Stimulated activated effector memory CD8-positive, alpha-beta T cell treated with anti-CD3 and anti-CD28 coated beads, Interleukin-12 subunit alpha, Interleukin-12 subunit beta, amount 100 ng/mL, for 72 hours (primary cell): ENCODE results near the gene MIPEP.

ENCODE experiments used
- ATAC-seq: fragments of 150-1000 bp; cut with Tn5 transposase; 2 replicates; pipeline ENCODE4 v1.10.0; 2021
- DNase-seq, 2 donors: peaks; one replicate each; pipeline ENCODE4 v3.0.0; 2021 to 2022; ENCODE audit warnings: low spot score in 2 of 2
- H3K27ac Mint-ChIP-seq: one replicate; pipeline ENCODE4 v1.8.0; 2022; ENCODE audit warnings: mild to moderate bottlenecking, mixed read lengths
- H3K36me3 Mint-ChIP-seq: one replicate; pipeline ENCODE4 v1.8.0; 2022; ENCODE audit warnings: mild to moderate bottlenecking, mixed read lengths
- H3K4me1 Mint-ChIP-seq: one replicate; pipeline ENCODE4 v1.8.0; 2022; ENCODE audit warnings: mixed read lengths
- H3K4me3 Mint-ChIP-seq: one replicate; pipeline ENCODE4 v1.8.0; 2022; ENCODE audit warnings: mild to moderate bottlenecking, mixed read lengths
- H3K9me3 Mint-ChIP-seq: one replicate; pipeline ENCODE4 v1.8.0; 2022; ENCODE audit warnings: mixed read lengths

Gene MIPEP

DNA sequence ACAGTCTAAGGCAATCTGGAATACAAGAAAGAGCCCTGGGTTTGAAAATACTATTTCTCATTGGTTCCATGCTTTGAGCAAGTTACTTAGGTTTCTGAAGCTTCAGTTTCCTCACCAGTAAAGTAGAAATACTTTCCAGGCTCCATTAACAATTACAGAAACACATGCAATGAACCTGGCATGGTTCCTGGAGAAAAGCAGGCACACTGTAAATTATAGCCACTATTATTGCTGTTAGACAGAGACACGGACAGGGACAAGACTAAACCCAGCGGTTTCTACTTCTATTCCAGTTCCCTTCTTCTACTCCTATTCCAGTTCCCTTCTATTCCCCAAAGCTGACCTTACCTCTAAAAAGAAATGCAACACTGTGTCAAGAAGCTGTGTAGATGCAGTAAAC is 41.2 kb downstream of the MIPEP start:
- H3K36me3 Mint-ChIP-seq, result peaks cover 5% of the 10 kb centered on the region
- no peak for ATAC-seq
- H3K27ac Mint-ChIP-seq, result peak overlapping the region; percentile 9
- peaks cover 9% of the 10 kb centered on the region for H3K4me1 Mint-ChIP-seq
- H3K4me3 Mint-ChIP-seq, result no peak overlapping the region
- H3K9me3 Mint-ChIP-seq, result no peaks in the 10 kb centered on the region
- no peak for DNase-seq

DNA sequence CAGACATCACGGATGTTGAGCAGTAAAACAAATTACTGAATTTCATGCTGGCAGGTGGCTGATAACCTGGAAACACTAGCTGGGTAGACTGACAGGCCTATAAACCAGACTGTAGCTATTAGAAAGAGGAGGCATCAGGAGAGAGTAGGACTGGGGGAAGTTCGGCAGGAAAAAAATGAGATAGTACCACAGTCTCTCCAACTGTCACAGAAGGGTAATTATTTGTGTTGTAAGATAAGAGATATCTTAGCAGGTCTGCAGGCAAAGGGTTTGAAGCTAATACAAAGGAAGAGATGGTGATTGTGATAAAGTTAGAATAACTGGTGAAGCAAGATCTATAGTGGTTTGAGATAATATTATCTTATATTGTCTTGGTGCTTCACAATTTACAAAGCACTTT is 41.7 kb downstream of the MIPEP start:
- H3K36me3 Mint-ChIP-seq, result peaks cover 5% of the 10 kb centered on the region
- no peak for ATAC-seq
- no peak for DNase-seq
- no peak overlapping the region for H3K4me3 Mint-ChIP-seq
- H3K9me3 Mint-ChIP-seq, result no peaks in the 10 kb centered on the region
- H3K27ac Mint-ChIP-seq, result no peak overlapping the region
- peaks cover 9% of the 10 kb centered on the region for H3K4me1 Mint-ChIP-seq

DNA sequence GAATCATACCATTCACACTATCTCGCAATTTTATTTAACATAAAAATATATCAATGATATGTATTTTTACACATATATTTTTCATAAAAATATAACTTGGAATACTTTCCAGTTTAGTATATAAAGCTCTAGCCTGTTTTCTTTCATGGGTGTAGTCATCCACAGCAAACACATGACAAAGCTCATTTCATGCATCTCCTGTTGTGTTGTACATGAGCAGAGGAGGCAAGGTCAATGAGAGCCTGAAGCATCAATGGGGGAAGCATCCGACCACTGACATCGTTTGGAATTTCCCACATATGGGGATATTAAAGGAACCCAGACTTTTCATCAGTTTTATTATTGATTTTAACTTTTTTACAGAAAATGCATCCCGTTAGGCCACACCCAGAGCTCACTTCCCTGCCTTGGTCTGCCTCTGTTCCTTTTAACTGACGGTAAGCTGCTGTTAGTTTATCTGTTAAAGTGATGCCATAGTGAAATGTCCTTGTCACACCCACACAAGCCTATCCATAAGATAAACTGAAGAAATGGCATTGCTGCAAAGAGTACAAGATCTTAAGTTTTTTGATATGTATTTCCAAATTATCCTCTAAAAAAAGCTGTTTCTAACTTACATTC is 44.0 kb downstream of the MIPEP start:
- H3K27ac Mint-ChIP-seq, result no peak overlapping the region
- peaks cover 9% of the 10 kb centered on the region for H3K4me1 Mint-ChIP-seq
- H3K36me3 Mint-ChIP-seq, result peaks cover 5% of the 10 kb centered on the region
- ATAC-seq, result no peak
- H3K4me3 Mint-ChIP-seq, result no peak overlapping the region
- DNase-seq, result no peak
- no peaks in the 10 kb centered on the region for H3K9me3 Mint-ChIP-seq

DNA sequence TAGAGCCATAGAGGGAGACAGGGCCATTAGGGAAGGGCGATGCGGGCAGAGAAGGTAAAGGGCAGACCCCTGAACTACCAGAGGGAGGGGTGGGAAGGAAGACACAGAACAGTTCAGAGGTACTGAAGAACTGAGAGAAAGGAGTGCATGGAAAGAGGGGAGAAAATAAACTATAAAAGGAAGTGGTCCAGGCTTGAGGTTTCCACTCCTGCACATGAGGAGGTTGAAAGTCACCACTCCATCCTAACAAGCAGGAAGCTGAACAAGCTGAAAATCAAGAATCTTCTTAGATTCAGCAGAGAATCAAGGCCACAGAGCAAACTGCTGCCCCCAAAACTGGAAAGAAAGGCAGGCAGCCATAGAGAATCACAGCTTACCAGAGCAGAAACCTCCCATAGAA is 45.1 kb downstream of the MIPEP start:
- DNase-seq, result no peak
- peak overlapping the region; percentile 20 for H3K27ac Mint-ChIP-seq
- H3K9me3 Mint-ChIP-seq, result no peaks in the 10 kb centered on the region
- no peak for ATAC-seq
- no peak overlapping the region for H3K4me3 Mint-ChIP-seq
- peaks cover 9% of the 10 kb centered on the region for H3K4me1 Mint-ChIP-seq
- H3K36me3 Mint-ChIP-seq, result peaks cover 5% of the 10 kb centered on the region

DNA sequence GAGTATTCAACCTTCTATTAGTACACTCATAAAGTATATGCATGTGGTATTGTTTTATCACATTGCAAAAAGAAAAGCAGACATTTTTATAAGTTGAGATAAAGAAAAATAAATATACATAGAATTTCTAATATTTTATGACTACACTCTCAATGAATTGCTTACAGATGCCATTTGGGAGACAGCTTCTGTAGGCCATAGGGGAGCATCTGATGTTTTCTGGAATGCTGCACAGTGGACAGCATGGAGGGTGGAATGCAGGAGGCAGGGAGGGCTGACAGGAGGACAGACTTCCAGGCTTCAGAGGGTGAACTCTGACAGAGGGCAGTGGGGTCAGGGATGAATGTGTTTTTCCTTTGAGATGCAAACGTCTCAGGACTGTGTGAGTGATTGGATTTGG is 45.8 kb downstream of the MIPEP start:
- Mint-ChIP-seq H3K4me3 (no peak overlapping the region), H3K27ac (peak overlapping the region; percentile 20), H3K36me3 (peaks cover 5% of the 10 kb centered on the region), H3K4me1 (peaks cover 9% of the 10 kb centered on the region), H3K9me3 (no peaks in the 10 kb centered on the region)
- ATAC-seq (no peak), DNase-seq (no peak)

DNA sequence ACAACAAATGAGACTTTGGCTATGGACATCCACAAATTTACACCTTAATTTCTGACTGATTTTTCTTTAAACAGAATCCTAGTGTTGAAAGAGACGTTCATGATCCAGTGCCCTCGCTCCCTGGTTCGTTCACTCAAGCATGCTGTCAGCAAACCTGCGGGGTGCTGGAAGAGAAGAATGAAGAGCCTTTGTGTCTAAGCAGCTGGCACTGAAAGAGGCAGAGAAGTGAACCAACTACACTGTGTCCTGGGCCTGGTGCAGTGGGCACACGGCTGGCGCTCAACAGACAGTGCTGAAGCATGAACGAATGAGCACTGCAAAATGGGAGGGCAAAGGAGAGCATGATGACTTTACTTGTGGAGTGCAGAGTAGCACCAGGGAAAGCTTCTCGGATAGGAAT is 46.8 kb downstream of the MIPEP start:
- Mint-ChIP-seq H3K27ac (no peak overlapping the region), H3K36me3 (peaks cover 3% of the 10 kb centered on the region), H3K4me1 (peaks cover 9% of the 10 kb centered on the region), H3K9me3 (no peaks in the 10 kb centered on the region), H3K4me3 (no peak overlapping the region)
- DNase-seq, result no peak
- no peak for ATAC-seq

DNA sequence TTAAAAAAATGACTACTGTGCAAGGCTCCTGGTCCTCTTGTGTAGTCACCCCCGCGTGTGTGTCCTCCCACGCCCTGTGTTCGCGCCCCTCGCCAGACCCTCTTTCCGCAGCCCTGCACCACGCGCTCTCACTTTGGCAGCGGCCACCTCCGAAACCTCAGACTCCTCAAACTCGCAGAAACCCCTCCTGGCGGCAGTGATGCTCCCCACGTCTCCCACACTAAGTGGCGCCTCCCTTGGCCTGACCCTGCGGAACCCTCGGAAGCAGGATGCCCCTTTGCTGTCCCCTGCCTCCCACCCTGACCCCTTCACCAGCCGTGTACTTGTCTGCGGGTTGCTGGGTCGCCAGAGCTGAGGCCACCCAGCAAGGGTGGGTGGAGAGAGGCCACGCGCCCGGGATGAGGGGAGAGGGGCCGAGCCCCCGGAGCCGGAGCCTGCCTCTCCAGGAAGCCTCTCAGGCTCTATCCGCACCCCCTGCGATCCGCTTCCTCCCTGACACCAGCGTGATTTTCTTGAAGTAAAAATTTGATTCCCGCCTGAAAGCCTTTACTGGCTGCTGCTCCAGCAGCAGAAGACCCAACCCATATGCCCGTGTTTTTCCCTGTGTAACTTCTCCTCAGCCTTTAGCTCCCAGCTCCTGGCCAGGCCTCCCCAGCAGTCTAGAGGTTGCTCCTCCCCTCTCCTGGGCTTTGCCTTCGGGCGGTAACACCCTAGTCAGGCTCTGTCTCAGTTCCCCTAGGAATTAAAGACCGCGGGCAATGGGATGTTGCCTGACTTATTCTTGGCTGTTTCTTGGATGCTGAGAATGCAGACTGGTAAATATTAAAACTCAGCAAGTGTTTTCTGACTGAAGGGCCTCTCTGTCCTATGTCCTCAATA is 55.2 kb downstream of the MIPEP start:
- Mint-ChIP-seq H3K27ac (peak overlapping the region; percentile 20), H3K4me1 (no peaks in the 10 kb centered on the region), H3K36me3 (peaks cover 12% of the 10 kb centered on the region), H3K4me3 (no peak overlapping the region), H3K9me3 (no peaks in the 10 kb centered on the region)
- no peak for ATAC-seq
- DNase-seq, result no peak

DNA sequence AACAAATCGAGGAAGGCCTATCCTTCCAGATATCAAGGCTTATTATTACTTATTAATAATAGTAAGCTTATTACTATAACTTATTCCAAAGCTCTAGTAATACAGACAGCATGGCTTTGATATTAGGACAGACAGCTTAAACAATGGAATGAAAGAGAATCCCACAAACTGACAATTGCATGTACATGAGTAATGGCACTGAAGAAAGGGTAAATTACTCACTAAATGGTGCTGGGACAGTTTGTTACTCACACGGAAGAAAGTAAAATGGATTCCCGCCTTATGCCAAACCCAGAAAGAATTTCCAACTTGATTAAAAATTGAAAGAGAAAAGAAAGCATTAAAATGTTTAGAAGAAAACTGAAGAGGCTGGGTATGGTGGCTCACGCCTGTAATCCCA is 60.3 kb downstream of the MIPEP start:
- H3K36me3 Mint-ChIP-seq, result peaks cover 4% of the 10 kb centered on the region
- H3K4me1 Mint-ChIP-seq, result no peaks in the 10 kb centered on the region
- no peak overlapping the region for H3K27ac Mint-ChIP-seq
- no peak overlapping the region for H3K4me3 Mint-ChIP-seq
- ATAC-seq (no peak), DNase-seq (no peak)
- H3K9me3 Mint-ChIP-seq, result no peaks in the 10 kb centered on the region

DNA sequence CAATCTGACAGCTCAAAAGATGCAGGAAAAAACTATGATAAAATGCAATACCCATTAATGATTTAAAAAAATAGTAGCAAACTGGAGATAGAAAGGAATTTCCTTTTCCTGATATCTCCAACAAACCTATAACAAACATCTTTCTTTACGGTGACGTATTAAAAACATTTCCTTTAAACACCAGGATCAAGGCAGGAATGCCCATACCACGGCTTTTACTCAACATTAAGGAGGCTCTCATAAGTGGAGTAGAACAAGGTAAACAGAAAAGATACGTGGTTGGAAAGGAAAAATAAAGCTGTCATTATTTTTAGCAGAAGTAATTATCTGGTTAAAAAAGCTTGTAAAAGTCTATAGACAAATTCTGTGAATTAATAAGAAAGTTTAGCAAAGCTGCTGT is 61.1 kb downstream of the MIPEP start:
- Mint-ChIP-seq H3K4me3 (no peak overlapping the region), H3K36me3 (peaks cover 4% of the 10 kb centered on the region), H3K27ac (no peak overlapping the region), H3K4me1 (no peaks in the 10 kb centered on the region), H3K9me3 (no peaks in the 10 kb centered on the region)
- ATAC-seq (no peak), DNase-seq (no peak)

DNA sequence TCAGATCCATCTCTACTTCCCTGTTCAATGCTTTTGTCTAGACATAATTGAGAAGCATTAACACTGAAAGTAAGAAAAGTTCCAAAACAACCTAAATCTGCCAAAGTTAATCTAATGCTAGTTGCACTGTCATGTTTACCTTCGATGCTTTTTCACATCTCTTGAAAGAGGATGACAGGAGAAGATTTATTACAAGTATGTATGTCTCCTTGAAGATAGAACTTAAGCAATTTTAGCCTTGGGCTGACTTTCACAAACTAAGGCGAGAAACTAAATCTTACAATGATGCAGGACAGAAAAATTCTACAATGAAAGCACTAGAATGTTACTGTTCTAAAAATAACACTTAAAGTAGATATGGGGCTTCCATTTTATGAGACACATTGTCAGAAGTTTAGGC is 64.0 kb downstream of the MIPEP start:
- DNase-seq (no peak), ATAC-seq (no peak)
- Mint-ChIP-seq H3K36me3 (peaks cover 4% of the 10 kb centered on the region), H3K27ac (no peak overlapping the region), H3K4me3 (no peak overlapping the region), H3K4me1 (no peaks in the 10 kb centered on the region), H3K9me3 (no peaks in the 10 kb centered on the region)

DNA sequence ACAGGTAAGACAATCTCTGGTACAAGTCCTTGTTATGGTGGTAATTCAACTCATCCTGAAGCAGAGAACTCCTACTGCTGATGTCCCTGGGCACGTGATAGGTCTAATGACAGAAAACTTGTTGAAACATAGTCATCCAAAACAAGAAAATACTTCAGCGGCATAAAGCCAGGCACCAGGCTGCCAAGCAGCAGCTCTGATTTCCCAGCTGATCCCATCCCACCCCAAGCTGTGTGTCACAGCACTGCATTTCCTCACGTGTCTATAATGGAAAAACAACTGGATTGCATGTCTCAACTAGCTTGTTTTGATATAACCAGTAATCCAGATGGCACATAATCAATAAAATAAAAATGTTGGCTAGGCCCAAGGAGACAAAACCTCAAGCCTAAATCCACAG is 64.8 kb downstream of the MIPEP start:
- Mint-ChIP-seq H3K36me3 (peaks cover 4% of the 10 kb centered on the region), H3K9me3 (no peaks in the 10 kb centered on the region), H3K4me1 (no peaks in the 10 kb centered on the region), H3K27ac (no peak overlapping the region), H3K4me3 (no peak overlapping the region)
- DNase-seq (no peak), ATAC-seq (no peak)

DNA sequence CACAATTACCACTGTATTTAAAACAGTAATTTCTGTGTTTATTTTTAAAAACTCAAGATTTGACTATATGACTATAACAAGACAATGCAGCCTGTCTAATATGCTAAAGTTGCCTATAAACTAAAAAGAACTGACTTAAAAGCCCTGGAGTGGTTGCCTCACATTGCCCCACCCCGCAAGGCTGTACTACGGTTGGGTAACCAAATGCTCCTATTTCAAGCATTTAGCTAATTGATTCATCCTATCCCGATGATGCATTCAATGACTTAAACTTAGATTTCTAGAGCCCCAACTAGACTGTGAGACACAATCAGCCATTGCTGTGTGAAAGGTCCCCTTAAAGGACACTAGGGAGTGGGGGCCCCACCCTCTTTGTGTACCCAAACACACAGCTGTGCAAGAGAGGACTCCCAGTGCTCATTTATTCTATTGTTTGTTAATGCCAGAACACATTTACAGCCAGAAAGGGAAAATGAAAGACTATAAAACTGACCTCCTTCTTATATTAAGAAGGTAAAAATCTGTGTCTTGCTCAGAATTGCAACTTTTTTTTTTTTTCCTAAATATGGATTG is 66.9 kb downstream of the MIPEP start:
- no peak overlapping the region for H3K27ac Mint-ChIP-seq
- no peak for DNase-seq
- H3K4me1 Mint-ChIP-seq, result no peaks in the 10 kb centered on the region
- H3K36me3 Mint-ChIP-seq, result peaks cover 4% of the 10 kb centered on the region
- ATAC-seq, result no peak
- no peaks in the 10 kb centered on the region for H3K9me3 Mint-ChIP-seq
- no peak overlapping the region for H3K4me3 Mint-ChIP-seq

DNA sequence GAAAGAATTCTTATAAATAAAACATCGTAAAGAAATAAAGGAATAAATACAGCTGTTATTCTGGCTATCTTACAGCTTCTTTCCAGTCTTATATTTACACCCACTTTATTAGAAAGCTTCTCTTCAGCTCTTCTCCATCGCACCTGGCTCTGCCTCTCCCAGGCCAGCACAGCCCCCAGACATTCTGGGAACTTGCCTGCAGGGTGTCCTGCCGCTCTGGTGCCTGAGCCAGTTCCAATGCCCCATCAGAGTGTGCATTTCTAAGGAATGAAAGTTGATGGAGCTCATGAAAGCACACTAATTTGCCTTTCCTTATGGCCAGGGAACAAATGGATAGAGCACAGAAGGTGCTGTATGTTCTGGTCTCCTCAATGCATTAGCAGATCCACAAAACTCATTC is 68.7 kb downstream of the MIPEP start:
- Mint-ChIP-seq H3K4me3 (no peak overlapping the region), H3K36me3 (no peaks in the 10 kb centered on the region), H3K9me3 (no peaks in the 10 kb centered on the region), H3K27ac (no peak overlapping the region), H3K4me1 (no peaks in the 10 kb centered on the region)
- ATAC-seq, result no peak
- DNase-seq, result no peak

DNA sequence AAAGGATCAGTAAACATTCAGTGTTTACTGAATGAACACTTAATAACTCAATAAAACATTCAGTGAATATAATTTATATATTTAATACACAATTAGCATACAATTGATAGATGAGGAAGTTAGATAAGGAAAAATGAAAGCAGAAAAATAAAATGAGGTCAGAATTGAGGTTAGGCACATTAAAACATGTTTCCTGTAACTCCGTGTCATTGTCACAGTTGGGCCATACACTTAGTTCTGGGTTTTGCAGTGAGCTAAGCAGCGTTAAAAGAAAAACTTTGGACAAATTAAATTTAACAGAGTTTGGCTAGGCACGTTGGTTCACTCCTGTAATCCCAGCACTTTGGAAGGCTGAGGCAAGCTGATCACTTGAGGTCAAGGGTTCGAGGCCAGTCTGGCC is 71.4 kb downstream of the MIPEP start:
- DNase-seq (no peak), ATAC-seq (no peak)
- Mint-ChIP-seq H3K4me1 (no peaks in the 10 kb centered on the region), H3K27ac (no peak overlapping the region), H3K36me3 (no peaks in the 10 kb centered on the region), H3K9me3 (no peaks in the 10 kb centered on the region), H3K4me3 (no peak overlapping the region)

DNA sequence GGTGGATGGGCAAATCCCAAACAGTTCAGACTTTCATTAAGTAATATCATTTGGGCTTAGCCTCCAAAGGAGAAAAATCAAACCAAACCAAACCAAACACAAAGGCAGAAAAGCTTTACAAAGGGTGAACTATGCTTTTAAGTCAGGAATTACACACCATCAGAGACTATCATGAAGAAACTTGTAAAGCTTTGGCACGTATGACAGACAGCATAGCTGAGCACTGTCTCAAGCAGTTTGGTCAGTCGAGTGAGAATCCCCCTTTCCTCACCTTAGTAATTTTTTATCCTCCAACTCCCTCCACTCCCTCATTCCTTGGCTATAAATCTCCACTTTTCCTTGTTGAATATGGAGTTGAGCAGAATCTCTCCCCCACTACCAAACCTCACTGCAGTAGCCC is 72.1 kb downstream of the MIPEP start:
- ATAC-seq, result no peak
- H3K4me1 Mint-ChIP-seq, result no peaks in the 10 kb centered on the region
- H3K9me3 Mint-ChIP-seq, result no peaks in the 10 kb centered on the region
- no peaks in the 10 kb centered on the region for H3K36me3 Mint-ChIP-seq
- no peak for DNase-seq
- H3K4me3 Mint-ChIP-seq, result no peak overlapping the region
- H3K27ac Mint-ChIP-seq, result no peak overlapping the region

DNA sequence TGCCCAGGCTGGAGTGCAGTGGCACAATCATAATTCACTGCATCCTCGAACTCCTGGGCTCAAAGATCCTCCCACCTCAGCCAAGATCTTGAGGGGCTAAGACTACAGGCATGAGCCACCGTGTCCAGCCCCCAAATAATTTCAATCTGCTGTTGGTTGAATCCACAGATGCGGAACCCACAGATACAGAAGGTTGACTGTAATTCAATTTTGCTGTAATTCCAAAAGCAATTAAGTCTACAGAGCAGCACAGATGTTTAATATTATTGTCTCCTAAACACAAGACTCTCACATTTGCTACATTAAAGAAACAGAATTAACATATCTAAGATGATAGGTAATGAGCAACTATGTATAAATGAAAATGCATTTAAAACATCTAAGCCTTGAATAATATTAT is 75.6 kb downstream of the MIPEP start:
- DNase-seq (no peak), ATAC-seq (no peak)
- Mint-ChIP-seq H3K4me3 (no peak overlapping the region), H3K4me1 (no peaks in the 10 kb centered on the region), H3K36me3 (no peaks in the 10 kb centered on the region), H3K9me3 (no peaks in the 10 kb centered on the region), H3K27ac (no peak overlapping the region)
